D341Med (cell line): ENCODE results near the gene DCTD.
"Not testable (repeated sequence)": the region's sequence is repeated elsewhere in the genome, so short reads cannot be mapped to it uniquely, and the experiment has no call there.

Experiments
- DNase-seq: peaks from one replicate; pipeline ENCODE4 v3.0.0; 2012; ENCODE audit warnings: low spot score

Gene DCTD

GRCh38 chr4:182920676-182921075 lies 3.5 kb upstream of the DCTD start:
- DNase-seq = no peak

- no peak for DNase-seq
Measured at GRCh38 chr4:182918791-182919302, 1.7 kb upstream of the DCTD start.

GRCh38 chr4:182918044-182918607 lies 940 bp upstream of the DCTD start:
- DNase-seq = no peak

- DNase-seq = no peak
Measured at GRCh38 chr4:182916483-182917181, 554 bp downstream of the DCTD start.

- no peak for DNase-seq
Measured at GRCh38 chr4:182914357-182914756, 2.8 kb downstream of the DCTD start.

- no peak for DNase-seq
Measured at GRCh38 chr4:182913621-182914020, 3.6 kb downstream of the DCTD start.

GRCh38 chr4:182913036-182913435 lies 4.2 kb downstream of the DCTD start:
- no peak for DNase-seq

- DNase-seq = no peak
Measured at GRCh38 chr4:182908124-182908523, 9.1 kb downstream of the DCTD start.

- DNase-seq = no peak
Measured at GRCh38 chr4:182907396-182907795, 9.8 kb downstream of the DCTD start.

- no peak for DNase-seq
Measured at GRCh38 chr4:182906786-182907185, 10.4 kb downstream of the DCTD start.

GRCh38 chr4:182905038-182905437 lies 12.1 kb downstream of the DCTD start:
- no peak for DNase-seq

GRCh38 chr4:182904211-182904761 lies 12.9 kb downstream of the DCTD start:
- DNase-seq = no peak

GRCh38 chr4:182903013-182903412 lies 14.2 kb downstream of the DCTD start:
- DNase-seq = no peak

- DNase-seq = no peak
Measured at GRCh38 chr4:182901337-182901736, 15.8 kb downstream of the DCTD start.

- DNase-seq = not testable (repeated sequence)
Measured at GRCh38 chr4:182900021-182900420, 17.2 kb downstream of the DCTD start.

GRCh38 chr4:182898479-182898799 lies 18.7 kb downstream of the DCTD start:
- no peak for DNase-seq

GRCh38 chr4:182897601-182898478 lies 19.3 kb downstream of the DCTD start:
- DNase-seq = no peak

GRCh38 chr4:182896421-182896820 lies 20.8 kb downstream of the DCTD start:
- no peak for DNase-seq

- no peak for DNase-seq
Measured at GRCh38 chr4:182895791-182896292, 21.3 kb downstream of the DCTD start.

GRCh38 chr4:182894681-182895275 lies 22.4 kb downstream of the DCTD start:
- no peak for DNase-seq

GRCh38 chr4:182893474-182894080 lies 23.6 kb downstream of the DCTD start:
- DNase-seq = no peak

GRCh38 chr4:182893047-182893446 lies 24.1 kb downstream of the DCTD start:
- no peak for DNase-seq
